Activated T-cell treated with anti-CD3 and anti-CD28 coated beads, Interleukin-2, amount 50 U/mL, for 1 hour (primary cell): ENCODE measurements around the gene JPH3.
A peak's percentile ranks its signal among the peaks of the same experiment; 100 is the strongest.
"Not testable (repeated sequence)": the region's sequence is repeated elsewhere in the genome, so short reads cannot be mapped to it uniquely, and the experiment has no call there.

Experiments used
- DNase-seq: peaks from one replicate; pipeline ENCODE4 v3.0.0-alpha.2; 2020

The JPH3 gene

DNA sequence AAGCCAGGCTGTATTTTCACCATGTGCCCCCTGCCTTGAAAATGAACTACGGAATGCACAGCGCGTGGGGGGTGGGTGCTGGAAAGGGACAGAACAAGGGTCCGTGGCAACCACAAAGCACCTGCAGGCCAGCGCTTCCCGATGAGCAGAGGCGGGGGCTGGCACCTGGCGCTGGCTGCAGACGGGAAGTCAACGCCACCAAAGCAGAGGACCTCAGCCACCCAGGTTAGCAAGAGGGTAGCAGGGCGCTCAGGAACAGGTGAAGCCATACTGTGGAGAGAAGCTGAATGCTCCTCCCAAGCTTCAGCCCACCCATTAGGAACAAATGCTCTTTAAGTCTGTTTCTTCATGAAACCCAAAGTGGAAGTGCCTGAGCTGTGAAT is 98.8 kb downstream of the JPH3 start:
- DNase-seq, result no peak

DNA sequence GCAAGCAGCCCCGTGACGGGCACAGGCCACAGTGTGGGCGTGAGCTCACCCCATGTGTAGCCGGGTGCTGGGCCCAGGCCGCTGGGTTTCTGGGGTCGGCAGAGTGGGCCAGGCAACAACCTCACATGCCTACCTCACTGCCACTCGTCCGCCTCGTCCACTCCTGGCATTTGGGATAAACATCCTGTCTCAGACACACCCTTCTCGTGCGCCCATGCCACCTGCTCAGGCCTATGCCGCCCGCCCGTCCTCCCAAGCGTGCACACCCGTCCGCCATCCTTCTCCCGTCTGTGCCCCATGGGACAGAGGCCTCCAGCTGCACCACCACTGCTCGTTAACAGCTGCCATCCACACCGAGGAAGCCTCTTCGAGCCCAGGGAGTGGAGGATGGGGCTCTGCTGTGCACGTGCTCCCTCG is 99.2 kb downstream of the JPH3 start:
- DNase-seq, result no peak

- peak; percentile 44 for DNase-seq
Measured at GRCh38 chr16:87702325-87702811, 100.1 kb downstream of the JPH3 start.

DNA sequence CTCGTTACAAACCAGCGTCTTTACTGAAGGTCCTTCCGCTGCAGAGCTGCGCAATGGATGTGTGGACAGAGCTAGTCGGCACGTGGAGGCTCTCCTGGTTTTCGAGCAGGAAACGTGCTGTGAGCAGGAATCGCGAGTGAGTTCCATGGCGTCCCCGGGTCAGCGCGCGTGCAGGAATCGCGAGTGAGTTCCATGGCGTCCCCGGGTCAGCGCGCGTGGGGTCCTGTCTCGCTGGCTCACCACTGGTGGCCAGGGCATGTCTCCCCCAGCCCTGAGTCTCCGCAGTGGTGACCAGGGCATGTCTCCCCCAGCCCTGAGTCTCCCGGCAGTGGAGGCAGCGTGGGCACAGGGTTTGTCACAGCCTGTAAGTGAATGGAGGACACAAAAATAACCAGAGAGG is 100.8 kb downstream of the JPH3 start:
- no peak for DNase-seq

GRCh38 chr16:87703835-87704375 is 101.6 kb downstream of the JPH3 start:
- no peak for DNase-seq

- DNase-seq, result no peak
Measured at GRCh38 chr16:87704754-87705353, 102.5 kb downstream of the JPH3 start.

- DNase-seq, result no peak
Measured at GRCh38 chr16:87705771-87706277, 103.5 kb downstream of the JPH3 start.

DNA sequence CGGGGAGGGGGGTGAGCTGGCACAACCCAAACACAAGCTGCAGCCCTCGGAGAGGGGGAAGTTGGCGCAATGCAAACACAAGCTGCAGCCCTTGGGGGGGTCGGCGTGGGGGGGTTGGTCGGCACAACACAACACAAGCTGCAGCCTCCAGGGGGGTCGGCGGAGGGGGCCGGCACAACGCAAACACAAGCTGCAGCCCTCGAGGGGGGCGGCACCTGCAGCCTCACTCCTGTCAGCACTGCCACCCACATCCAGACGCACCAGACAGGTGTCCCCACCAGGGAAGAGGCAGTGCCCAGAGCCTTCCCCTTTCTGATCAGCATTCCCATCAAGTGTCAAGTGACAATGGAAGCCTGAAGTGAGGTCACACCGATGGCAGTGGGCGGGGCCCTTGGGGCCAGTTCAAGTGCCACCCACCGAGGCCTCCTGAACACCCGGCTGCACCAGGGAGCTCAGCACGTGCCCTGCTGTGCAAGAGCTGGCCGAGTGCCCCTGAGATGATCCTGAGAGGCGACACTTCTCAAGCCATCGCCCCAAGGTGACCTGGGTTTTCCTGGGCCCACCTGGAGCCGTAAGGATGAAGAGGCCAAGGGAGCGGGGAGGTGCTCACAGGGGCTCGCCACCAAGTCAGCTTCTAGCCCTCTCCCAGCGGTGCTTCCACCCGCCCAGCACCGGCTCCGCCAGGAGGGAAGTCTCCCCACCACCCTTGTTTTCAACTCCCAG is 104.1 kb downstream of the JPH3 start:
- DNase-seq, result no peak

- DNase-seq, result no peak
Measured at GRCh38 chr16:87707097-87707496, 104.8 kb downstream of the JPH3 start.

DNA sequence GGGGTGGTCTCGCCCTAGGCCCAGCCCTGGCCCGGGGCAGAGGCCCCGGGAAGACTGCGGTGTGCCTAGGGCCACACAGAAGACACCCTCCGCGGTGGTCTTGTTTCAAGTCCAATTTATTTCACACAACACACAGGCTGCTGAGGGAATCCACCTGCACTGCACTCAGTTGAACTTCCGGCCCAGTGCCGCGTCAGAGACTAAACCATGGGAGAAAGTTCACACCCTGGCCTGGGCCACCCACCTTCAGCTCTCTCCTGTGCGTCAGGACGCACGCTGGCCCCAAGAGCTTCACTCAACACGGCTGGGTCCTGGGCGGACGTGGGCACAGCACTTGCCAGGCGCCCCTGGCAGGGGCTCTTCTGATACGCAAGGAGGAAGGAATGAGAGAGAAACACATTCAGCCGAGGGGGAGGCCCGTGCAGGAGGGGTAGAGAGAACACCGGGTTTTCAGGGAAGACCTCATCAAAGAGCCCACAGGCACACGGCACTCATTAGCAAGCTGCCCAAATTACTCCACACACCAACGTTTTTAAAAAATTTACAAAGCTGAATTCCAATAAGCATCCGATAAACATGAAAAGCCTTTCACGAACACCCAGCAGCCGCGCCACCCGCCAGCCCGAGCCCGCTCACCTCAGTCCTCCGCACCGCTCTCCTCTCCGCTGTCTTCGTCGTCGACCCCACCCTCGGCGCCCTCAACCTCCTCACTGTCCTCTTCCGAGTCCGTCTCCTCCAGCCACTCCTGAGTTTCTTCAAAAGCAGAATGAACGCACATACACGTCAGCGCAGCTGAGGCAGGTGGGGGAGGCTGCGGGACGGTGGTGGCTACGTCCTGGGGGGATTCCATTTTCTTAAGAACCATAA is 105.6 kb downstream of the JPH3 start:
- no peak for DNase-seq

GRCh38 chr16:87708881-87709638 is 106.8 kb downstream of the JPH3 start:
- DNase-seq, result no peak

DNA sequence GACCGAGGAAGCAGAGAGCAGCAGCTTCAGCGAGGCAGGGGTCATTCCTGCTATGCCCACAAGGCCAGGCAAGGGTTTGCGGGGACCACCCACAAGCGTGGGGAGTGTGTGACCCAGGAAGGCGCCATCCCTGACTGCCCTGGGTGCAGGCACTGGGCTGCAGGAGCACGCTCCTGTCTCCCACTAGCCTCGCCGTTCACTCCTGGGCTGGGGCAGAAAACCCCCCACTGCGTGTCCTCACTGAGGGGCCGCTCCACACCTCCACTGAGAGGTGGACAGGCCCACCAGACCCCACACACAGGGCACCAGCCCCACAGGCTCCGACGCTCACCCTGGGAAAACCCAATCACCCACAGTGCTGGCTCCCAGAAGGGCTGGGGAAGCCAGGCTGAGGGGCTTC is 107.4 kb downstream of the JPH3 start:
- DNase-seq, result no peak

GRCh38 chr16:87710887-87711286 is 108.6 kb downstream of the JPH3 start:
- no peak for DNase-seq

DNA sequence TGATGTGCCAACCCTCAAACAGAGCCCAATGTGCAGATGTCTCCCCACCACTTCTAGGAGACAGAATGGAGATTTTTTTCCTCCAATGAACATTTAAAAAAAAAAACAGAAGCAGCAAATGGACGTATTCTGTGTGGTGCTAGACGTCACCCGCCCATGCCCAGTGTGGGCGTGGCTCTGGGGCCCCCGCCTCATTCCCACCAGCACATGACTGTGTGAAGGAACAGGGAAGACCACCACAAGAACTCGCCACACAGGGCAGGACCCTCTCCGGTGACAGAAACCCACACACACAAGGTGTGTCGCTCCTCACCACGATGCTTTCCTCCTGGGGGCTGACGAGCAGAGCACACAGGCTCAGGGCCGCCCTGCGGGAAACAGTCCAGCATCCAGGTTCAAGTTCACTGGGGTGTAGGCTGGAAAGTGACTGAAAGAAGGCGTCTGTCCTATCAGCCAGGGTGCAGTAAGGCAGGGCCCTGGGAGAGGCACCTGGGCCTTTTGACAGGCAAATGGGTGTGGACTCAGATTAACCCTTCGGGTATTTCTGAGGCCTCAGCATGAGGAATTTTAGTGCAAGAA is 110.0 kb downstream of the JPH3 start:
- DNase-seq, result no peak

- DNase-seq, result peak; percentile 59
Measured at GRCh38 chr16:87713451-87714229, 111.3 kb downstream of the JPH3 start.

DNA sequence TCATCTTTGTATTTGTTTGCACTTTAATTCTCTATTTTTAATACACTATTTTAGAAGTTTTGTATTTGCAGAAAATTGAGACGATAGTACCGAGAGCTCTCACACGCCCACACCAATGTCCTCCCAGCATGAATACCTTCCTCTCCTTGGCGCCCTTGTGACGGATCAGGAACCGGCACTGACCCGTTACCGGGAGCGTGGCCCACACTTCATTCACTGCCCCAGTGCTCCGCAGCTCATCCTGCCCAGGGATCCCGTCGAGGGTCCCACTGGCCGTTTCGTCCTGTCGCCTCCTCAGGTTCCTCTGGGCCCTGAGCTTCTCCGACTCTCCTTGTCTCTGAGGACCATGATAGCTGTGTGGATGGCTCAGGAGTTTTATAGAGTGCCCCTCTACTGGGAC is 112.9 kb downstream of the JPH3 start:
- no peak for DNase-seq

- DNase-seq, result no peak
Measured at GRCh38 chr16:87715658-87716057, 113.3 kb downstream of the JPH3 start.

DNA sequence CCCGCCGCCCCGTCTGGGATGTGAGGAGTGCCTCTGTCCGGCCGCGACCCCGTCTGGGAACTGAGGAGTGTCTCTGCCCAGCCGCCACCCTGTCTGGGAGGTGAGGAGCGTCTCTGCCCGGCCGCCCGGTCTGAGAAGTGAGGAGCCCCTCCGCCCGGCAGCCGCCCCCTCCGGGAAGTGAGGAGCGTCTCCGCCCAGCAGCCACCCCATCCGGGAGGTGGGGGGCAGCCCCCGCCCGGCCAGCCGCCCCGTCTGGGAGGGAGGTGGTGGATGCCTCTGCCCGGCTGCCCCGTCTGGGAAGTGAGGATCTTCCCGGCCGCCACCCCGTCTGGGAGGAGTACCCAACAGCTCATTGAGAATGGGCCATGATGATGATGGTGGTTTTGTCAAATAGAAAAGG is 116.5 kb downstream of the JPH3 start:
- not testable (repeated sequence) for DNase-seq

- no peak for DNase-seq
Measured at GRCh38 chr16:87720446-87720845, 118.1 kb downstream of the JPH3 start.

DNA sequence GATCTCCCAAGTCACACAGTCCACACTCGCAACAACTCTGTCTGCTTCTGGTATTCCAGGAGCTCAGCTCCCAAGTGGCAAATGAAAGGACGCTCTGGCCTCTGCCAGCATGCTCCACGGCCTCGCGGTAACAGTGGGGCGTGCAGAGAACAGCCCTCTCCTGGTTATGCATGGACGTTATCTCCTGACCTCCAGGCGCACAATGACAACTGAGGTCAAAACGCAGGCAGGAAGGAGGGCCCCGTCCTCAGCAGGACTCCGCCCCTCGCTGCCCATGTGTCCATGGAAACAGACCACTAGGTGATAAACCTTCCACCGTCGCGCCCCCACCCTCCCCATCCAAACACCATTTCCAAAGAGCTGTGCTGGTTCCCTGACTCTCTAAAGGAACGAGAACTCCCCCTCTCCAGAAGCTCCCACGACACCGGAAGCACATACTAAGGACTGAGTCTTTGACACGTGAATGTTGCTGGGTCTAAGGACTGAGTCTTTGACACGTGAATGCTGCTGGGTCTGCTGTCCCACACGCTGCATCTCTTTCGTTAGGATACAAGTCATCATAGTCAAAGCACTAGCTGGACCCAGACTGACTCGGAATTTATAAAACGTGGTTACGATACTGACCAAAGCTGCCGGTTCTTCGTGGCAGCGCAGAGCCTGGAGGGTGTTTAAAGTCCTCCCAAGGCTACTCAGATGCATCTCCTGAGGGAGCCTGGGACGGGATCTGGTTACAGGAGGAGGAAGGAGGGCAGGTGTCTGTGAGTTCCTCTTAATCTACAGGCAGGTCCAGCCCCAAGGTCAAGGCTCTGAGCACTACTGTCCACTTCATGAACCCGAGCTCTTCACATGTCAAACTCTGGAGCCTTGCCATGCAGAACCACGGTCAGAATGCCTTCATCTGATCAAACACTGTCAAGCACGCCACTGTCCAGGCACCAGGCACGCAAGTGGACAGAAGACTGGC is 119.6 kb downstream of the JPH3 start:
- DNase-seq, result no peak
